NCI-H1105 treated with DMSO at 0.1 percent for 48 hours (cell line): ENCODE measurements around the gene STAB1.

Source experiments
- DNase-seq: peaks from one replicate; lab custom pipeline; 2025; lab: John Stamatoyannopoulos, UW

STAB1 gene

DNA sequence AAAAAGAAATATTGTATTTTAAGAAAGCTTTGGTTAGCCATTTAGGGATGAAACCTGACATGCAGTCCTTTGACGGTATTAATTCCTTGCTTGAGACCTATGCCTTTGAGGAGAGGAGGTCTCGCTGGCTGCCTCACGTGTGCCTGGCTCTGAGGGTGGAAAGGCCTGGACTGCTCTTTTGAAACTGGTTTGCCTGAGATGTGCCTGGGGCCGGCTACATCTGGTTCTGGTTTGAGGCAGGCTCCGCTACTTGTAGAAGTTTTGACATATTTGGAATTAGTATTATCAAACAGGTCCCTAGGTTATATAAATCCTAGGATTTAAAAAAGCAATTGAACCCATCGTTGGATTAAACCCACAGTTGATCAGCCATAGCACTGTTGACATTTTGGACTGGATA is 33.3 kb upstream of the STAB1 start:
- DNase-seq = no peak

DNA sequence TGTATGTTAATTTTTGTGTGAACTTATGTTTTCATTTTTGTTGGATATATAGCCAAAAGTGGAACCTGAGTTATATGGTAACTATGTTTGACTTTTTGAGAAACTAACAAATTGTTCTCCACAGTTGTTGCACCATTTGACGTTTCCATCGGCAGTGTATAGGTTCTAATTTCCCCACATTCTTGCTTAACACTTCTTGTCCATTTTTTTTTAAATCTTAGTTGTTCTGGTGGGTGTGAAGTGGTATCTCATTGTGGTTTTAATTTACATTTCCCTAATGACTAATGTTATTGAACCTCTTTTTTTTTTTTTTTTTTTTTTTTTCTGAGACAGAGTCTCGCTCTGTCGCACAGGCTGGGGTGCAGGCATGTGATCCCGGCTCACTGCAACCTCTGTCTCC is 31.7 kb upstream of the STAB1 start:
- DNase-seq = no peak

DNA sequence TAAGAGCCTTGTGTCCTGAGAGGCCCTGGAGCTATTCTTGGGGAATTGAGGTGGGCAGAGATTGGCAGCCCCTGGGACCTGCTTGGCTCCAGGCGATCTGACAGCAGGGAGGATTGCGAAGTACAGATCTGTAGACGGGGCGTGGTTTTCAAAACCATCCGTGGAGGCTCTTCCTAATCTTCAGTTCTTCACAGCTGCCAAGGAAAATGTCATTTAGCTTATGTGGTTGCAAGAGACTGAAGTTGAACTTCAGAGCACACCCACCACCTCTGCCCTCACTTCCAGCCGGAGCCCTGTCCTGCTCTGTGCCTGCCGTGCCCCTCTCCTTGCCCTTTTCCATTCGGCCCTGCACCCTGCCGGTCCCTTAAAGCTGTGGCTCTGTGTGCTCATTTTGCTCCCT is 26.8 kb upstream of the STAB1 start:
- no peak for DNase-seq

DNA sequence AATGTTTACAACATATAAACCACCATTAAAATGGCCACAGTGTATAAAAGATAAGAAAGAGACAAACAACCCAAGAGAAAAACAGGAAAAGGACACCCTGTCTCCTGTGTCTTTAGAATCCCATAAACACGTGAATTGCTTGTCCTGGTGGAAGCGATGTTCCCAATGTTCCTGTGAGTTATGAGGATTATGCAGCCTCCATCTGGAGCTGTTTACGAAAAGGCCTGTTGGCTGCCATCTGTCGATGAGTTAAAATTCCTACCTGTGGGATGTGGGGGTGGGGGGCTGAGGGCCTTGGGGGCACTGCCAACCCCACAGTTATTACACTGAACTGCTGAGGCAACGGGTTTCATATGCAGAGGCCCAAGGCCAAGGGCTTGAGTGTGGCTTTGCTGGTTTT is 26.1 kb upstream of the STAB1 start:
- no peak for DNase-seq

DNA sequence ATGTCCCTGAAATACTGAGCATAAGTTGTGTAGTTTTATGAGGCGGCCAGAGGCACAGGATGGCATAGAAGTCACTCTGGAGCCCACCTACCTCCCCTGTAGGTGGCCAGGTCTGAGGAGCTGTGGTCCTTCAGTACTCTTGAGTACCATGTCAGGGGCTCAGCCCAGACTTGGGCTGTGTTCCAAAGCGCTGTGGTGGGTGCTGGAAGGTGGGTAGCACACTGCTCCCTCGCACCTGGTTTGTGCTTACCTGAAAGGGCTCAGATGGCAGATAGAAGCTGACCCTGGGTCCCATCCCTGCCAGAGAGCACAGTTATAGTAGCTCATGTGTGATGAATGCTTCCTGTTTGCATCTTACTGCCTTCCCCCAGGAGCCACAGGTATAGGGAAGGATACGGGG is 24.2 kb upstream of the STAB1 start:
- DNase-seq = no peak

DNA sequence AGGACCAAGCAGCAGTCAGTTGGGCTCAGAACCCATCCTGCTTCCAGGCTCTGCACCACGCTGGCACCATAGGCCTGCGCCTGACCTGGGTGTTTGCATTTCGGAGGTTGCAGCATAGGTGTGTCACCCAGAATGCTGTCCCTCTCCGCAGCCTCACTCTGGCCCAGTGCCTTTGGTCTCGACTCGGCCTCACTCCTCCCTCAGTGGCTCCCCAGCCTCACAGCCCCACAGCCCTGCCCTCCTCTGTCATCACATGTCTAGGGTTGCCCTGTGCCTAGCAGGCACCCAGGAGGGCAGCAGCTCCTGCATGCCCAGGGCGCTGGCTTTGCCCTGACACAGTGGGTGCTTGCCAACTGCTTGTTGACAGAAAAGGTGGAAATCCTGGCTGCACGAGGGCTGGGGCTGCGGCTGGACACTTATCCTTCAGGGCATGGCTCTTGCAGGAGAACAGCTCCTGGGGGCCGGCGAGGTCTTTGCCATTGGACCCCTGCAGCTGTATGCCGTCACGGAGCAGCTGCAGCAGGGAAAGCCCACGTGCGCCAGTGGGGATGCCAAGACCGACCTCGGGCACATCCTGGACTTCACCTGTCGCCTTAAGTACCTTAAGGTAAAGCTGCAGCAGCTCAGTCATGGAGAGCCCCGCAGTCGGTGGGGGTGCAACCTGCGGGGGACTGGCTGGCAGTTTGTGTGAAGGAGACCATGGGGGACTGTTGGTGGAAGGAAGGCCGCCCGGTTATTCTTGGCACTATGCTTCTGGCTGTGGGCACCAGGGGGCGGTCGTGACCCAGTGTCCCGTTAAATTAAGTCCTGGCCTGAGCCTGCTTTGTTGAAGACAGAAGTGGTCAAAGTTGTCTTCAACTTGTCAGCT is 23.5 kb upstream of the STAB1 start:
- no peak for DNase-seq

DNA sequence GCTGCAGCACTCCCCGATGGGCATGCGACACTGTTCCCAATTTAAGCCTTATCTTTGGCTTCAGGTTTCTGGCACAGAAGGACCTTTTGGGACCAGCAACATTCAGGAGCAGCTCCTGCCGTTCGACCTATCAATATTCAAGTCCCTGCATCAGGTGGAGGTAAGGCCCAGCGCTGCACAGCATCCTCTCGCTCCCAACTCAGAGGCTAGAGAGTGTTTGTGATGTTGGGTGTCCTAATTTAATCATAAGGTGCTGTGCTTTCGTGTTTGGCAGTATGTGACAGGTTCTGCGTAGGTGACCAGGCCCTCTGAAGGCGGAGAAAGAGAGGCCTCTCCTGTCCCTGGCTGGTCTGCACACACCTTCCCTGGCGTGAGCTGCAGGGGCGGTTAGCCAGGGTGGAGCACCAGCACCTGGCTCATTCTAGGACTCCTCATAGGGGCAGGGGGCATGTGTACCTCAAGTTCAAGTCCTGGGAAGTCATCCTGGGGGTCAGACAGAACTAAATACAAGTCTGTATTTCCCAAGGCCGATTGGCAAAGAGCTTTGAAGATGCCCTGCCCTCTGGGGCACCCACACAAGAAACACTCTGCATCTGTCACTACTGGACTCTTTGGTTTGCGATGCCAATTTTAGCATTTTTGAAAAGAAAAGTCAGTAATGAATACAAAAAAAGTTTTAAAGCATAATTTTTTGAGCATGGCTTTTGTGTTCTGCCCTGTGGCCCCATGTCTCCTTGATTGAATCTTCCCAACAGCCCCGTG is 22.7 kb upstream of the STAB1 start:
- no peak for DNase-seq

DNA sequence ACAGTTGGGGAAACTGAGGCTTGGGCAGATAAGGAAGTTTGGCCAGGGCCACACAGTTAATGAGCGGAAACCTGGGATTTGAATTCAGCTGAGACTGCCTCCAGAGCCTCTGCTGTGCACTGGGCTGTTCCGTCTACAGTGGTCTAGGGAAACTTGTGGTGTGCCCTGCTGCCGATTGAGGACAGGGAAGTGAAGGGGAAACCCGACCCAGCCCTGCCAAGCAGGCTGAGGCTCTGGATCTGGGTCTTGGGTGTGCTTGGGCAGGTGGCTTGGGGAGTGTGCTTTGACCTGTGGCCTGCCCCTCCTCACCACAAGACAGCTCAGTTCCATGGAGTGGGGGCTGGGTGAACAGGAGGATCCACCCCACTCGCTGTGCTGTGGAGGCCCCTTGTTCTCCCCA is 22.1 kb upstream of the STAB1 start:
- no peak for DNase-seq

DNA sequence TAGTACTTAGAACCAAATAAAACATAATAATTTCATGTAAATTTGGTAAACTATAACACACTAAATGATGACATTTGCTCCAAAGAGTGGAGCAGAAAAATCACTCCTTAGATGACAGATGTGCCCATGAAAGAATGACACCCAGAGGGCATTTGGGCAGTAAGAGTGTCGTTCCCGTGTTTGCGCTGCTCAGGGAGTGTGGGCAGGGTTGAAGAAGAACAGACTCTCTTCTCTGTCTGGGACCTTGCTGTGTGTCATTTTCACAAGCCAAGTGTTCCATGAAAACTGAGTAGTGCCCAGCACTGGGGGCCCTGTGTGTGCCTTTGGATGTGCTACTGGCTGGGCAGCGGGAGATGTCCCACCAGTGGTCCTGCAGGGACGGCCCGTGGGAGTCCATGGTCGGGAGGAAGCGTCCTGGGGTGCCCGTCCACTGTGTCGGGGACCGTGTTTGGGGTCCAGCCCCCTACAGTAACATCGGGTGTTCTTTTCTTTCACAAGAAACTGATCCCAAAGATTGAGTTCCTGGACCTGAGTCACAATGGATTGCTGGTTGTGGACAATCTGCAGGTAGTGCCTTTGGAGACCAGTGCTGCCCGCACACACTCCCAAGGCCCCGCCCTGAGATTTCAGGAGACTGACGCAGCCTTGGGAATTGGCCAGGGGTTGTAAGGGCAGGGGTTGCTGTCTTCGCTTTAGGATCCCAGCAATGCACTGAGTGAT is 17.9 kb upstream of the STAB1 start:
- no peak for DNase-seq

DNA sequence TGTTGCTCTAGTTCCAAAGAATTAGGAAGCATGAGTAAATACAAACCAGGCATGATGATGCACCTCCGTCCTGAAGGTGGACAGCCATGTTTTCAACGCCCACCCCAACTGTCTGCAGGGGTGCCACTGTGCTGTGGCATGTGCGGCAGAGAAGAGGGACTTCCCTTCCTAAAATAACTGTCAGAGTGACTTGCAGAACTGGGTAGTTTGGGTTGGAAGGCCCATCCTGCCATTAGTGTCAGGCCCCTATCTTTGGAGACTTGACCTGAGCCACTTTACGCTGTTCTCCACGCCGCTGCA is 17.4 kb upstream of the STAB1 start:
- DNase-seq = no peak

DNA sequence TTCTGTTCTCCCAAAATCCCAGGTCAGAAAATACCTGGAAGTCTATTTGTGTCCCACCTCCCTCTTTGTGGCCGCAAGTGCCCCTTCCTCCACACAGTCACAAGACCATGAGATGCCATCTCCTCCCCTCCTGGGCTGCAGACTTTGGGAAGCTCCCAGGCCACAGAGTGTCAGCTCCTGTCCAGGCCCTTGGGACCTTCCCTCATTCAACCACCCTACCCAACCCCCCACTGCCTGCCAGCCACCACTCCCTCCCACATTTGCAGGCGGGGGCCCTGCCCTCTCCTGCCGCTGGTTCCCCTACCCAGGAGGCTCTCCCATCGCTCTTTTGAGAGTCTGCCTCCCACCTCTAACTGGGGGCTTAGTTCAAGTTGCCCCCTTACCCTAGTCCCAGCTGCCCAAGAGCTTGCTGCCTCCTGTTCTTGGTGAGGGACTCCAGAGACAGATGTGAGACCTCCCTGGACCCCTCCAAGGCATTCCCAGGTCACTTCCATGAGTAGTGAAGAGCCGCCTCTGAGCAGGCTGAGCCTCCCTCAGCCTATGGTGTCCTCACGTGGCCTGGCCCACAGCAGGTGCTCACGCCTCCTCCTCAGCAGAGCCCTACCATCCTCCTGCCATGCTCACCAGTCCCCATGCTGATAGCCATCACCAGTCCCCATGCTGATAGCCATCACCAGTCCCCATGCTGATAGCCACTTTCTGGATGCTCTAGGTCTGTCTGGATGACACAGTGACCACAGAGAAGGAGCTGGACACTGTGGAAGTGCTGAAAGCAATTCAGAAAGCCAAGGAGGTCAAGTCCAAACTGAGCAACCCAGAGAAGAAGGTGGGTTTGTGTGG is 15.9 kb upstream of the STAB1 start:
- DNase-seq = no peak

DNA sequence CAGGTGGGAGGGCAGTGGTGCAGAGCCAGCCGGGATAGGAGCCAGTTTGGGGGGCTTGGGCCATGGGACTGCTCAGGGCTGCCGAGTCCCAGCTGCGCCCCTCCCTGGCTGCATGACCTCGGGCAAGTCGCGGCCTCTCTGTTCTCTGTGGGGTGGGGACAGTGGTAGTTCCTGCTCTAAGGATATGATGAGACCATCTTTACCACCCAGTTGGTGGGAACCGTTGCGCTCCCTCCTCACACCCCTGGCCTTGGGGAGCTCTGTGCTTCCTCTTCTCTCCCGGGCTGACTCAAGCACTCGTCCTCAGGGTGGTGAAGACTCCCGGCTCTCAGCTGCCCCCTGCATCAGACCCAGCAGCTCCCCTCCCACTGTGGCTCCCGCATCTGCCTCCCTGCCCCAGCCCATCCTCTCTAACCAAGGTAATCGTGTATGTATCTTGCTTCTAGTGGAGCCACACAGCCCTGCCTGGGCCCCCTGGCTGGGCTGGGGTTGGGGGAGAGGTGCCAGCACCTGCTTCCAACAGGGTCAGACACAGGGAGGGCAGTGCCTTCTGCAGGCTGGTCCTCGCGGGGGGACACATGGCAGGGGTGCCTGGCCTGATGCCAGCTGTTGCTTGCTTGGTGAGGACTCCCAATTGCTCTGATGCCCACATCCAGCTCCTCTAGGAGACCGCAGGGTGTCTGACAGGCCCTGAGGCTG is 15.1 kb upstream of the STAB1 start:
- no peak for DNase-seq

DNA sequence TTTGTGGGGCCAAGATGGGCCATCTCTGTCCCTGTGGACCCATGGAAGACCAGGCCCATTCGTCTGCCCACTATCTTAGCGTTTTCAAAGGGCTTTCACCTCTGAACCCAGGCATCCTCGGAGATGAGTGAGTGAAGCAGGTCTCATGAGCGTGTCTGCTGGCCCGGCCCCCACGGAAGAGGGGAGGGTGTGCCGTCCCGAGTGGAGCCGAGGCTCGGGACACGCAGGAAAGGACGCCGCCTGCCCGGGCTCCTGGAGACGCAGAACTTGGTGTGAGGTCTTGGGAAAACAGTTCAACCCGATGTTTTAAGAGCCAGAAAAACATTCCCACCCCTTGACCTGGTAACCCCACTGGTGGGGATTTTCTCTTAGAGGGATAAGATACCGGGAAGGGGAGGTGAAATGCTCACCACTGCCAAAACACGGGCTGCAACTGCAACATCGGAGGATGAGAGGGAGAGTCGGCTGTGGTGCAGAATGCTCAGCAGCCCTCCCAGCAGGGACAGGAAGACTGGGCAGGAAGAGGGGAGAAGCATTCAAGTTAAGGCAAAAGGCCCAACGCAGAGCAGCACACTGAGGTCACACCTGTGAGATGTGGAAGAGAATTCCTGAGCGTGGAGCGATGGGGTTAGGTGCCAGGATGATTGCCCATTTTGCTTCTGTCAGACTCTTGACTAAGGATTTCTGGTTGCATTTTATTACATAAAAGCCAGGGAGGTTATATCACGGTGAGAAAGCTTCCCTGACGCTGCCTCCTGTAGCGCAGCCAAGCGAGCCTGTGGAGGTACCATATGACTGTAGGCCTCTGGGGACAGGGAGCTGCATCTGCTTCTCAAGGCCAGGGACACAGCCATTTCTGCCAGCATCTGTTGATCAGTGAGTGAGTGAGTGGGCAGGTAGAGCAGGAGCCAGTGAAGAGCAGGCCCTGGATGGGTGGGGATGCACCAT is 14.1 kb upstream of the STAB1 start:
- DNase-seq = no peak

DNA sequence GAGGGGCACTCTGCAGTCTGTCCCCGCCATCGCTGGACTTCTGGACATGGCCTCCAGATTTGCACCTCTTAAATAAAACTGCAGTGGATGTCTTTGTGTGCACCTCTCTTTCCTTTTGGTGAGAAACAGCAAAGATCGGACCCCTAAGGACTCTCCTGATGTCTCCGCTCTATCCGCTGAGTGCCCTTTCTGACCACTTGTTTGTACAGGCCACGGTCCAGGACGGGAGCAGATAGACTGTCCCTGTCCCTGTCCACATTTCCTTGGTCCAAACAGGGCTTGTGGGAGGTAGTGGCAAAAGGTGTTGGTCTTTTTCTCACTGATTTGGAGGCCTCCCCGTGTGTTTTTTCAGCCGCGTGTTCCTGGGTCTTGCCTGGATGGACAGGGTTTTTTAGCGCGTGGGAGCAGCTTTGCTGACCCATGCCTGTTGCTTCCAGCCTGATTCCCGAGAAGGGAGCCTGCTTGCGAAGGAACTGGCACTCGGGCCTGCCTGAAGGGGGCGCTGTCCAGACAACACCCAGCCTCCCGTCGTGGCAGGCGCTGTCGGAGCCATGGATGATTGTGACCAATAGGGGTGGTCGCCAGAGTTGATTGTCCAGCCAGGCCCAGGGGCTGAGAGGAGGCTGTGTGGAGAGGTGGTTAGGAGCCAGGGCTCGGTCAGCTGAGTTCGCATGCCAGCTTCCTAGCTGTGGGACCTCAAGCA is 13.2 kb upstream of the STAB1 start:
- no peak for DNase-seq

DNA sequence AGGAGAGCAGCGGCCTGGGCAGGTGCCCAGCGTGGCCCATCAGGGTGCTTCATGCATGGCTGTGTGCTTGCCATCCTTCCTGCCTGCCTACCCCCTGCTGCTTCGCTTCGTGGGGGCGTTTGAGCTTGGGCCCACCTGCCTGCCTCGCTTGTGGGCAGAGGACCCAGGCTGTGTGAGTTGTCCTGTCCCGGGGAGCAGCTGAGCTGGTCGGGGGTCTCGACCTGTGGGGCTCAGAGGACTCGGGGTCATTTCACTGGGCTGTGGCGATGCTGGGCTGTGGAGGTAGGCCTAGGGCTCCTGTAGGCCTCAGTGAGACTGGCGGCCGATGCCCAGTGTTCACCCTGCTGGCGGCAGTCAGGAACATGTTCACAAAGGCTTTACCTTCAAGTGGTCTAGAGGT is 12.1 kb upstream of the STAB1 start:
- no peak for DNase-seq

DNA sequence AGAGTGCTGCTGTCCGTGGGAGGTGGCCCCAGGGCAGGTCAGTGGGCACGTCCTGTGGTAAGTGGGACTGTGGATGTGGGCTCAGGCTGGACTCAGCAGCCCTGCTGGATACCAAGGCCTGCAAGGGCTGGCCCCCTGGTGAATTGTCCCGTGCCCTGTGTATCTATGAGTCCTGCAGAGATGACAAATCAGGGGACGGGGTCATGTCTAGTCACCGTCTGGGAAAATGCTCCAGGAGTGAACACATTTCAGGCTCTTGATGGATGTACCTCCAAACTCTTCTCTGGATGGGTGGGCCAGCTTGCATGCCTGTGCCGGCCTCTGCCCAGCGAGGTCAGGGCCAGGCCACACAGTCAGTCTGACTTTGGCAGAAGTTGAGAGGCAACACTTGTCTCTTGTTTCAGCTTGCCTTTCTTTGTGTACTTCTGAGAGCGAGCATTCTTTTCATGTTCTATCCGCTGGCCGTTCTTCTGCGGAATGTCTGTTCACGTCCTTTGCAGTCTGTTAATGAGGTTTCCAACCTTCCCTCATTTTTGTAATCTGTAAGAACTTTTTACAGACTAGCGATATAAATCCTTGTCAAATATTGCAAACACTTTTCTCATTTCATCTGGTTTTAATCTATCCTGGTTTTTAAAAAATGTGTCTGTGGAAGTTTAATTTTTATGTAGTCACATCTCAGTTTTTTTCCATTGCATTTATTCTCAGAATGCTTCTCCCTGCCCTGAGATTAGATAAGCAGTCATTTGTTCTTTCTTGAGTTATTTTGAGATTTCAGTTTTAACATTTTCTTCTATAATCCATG is 11.4 kb upstream of the STAB1 start:
- DNase-seq = no peak

DNA sequence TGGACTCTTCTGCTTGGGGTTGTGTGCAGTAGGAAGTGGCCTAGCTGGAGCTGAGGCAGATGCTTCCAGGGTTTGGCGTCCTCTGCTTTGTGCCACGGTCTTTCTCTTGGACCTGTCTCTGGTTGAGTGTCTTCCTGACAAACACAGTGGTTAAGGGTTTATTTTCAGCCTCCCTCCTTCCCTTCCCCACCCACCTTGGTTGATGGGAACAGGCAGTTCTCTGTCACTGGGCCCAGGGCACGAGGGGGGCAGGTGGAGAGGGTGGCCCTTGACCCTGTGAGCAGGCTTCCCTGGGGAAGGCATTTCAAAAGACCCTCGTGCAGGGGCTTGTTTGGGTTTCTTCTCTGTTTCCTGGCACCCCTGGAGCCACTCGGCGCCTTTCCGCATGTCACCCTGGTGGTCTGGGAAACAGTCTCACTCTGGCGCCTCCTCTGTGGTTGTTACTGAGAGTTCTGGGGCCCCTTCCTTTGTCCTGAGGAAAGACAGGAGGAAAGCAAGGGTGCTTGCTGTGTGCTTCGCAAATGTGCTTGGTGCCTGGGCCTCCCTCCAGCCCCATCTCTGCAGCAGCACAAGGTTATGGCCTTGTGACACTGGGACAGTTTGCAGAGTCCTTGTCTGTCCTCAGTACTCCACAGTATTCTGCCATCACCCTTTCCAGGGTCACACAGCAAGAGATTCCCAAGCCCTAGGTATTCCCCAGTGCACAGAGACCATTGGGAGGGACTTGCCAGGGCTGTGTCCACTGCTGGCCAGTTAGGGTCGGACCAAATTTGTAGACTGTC is 10.3 kb upstream of the STAB1 start:
- no peak for DNase-seq
